Fibroblast of upper back skin (primary cell): Measurements from ENCODE around the gene DNAH8.
"Not testable (repeated sequence)": the region's sequence is repeated elsewhere in the genome, so short reads cannot be mapped to it uniquely, and the experiment has no call there.

Experiments used
- DNase-seq: peaks from one replicate; pipeline ENCODE4 v3.0.0-alpha.2; 2013

The DNAH8 gene

GRCh38 chr6:38912378-38912777 is 197.3 kb downstream of the DNAH8 start:
- DNase-seq = no peak

- no peak for DNase-seq
These were observed 200.3 kb downstream of the DNAH8 start for GRCh38 chr6:38915205-38915925.

- DNase-seq = not testable (repeated sequence)
These were observed 206.4 kb downstream of the DNAH8 start for GRCh38 chr6:38921540-38921939.

GRCh38 chr6:38924791-38925509 is 209.8 kb downstream of the DNAH8 start:
- no peak for DNase-seq

GRCh38 chr6:38929560-38929959 is 214.4 kb downstream of the DNAH8 start:
- no peak for DNase-seq

GRCh38 chr6:38933426-38933825 is 218.3 kb downstream of the DNAH8 start:
- no peak for DNase-seq

GRCh38 chr6:38935051-38935450 is 219.9 kb downstream of the DNAH8 start:
- no peak for DNase-seq

- no peak for DNase-seq
These were observed 222.9 kb downstream of the DNAH8 start for GRCh38 chr6:38937839-38938613.

GRCh38 chr6:38938741-38939140 is 223.6 kb downstream of the DNAH8 start:
- DNase-seq = no peak

- DNase-seq = no peak
These were observed 227.3 kb downstream of the DNAH8 start for GRCh38 chr6:38942442-38942841.

- no peak for DNase-seq
These were observed 227.9 kb downstream of the DNAH8 start for GRCh38 chr6:38942965-38943364.

GRCh38 chr6:38943964-38944363 is 228.9 kb downstream of the DNAH8 start:
- no peak for DNase-seq

- DNase-seq = no peak
These were observed 229.7 kb downstream of the DNAH8 start for GRCh38 chr6:38944655-38945279.

- DNase-seq = no peak
These were observed 240.8 kb downstream of the DNAH8 start for GRCh38 chr6:38955861-38956260.

GRCh38 chr6:38957426-38957825 is 242.3 kb downstream of the DNAH8 start:
- DNase-seq = no peak

GRCh38 chr6:38959138-38959537 is 244.0 kb downstream of the DNAH8 start:
- DNase-seq = no peak

- no peak for DNase-seq
These were observed 253.6 kb downstream of the DNAH8 start for GRCh38 chr6:38968702-38969149.

- peak; percentile 47 for DNase-seq
These were observed 258.3 kb downstream of the DNAH8 start for GRCh38 chr6:38973178-38974057.

GRCh38 chr6:38974389-38975151 is 259.5 kb downstream of the DNAH8 start:
- DNase-seq = no peak

- DNase-seq = no peak
These were observed 260.5 kb downstream of the DNAH8 start for GRCh38 chr6:38975621-38976049.

- DNase-seq = no peak
These were observed 260.9 kb downstream of the DNAH8 start for GRCh38 chr6:38976051-38976450.
